HepG2 (cell line): ENCODE data around the gene ST6GALNAC6. TPM values are rescaled to one million over a fixed set of nuclear protein-coding genes. Genes with fewer than 3 reads are reported as not detected.

Experiments used
- BRD4 ChIP-seq: sonication (generic); formaldehyde crosslinking; IDR thresholded peaks from 2 replicates; pipeline ENCODE4 v1.4.0; 2020; ENCODE audit warnings: missing genetic modification reagents
- CERS6 ChIP-seq: sonication (generic); formaldehyde crosslinking; IDR thresholded peaks from 2 replicates; pipeline ENCODE4 v1.5.0; 2020; ENCODE audit warnings: missing genetic modification reagents
- GABPB1 ChIP-seq: IDR thresholded peaks from 2 replicates; pipeline ENCODE4 v1.6.1; 2016; ENCODE audit warnings: mild to moderate bottlenecking, missing genetic modification reagents, moderate library complexity, missing compliant biosample characterization
- JUND ChIP-seq: sonication (generic); formaldehyde crosslinking; IDR thresholded peaks from 2 replicates; pipeline ENCODE4 v1.8.0; 2022; ENCODE audit warnings: mild to moderate bottlenecking, missing genetic modification reagents
- MTERF4 ChIP-seq: sonication (generic); formaldehyde crosslinking; IDR thresholded peaks from 2 replicates; pipeline ENCODE4 v1.8.0; 2023; ENCODE audit warnings: mild to moderate bottlenecking, missing genetic modification reagents
- NCOA2 ChIP-seq: sonication (generic); formaldehyde crosslinking; IDR thresholded peaks from 2 replicates; pipeline ENCODE4 v1.8.0; 2022; ENCODE audit warnings: inconsistent platforms
- SP2 ChIP-seq: sonication (generic); formaldehyde crosslinking; IDR thresholded peaks from 2 replicates; pipeline ENCODE4 v1.5.1; 2020; ENCODE audit warnings: mild to moderate bottlenecking, missing genetic modification reagents
- YEATS4 ChIP-seq: sonication (generic); formaldehyde crosslinking; IDR thresholded peaks from 2 replicates; pipeline ENCODE4 v1.4.0; 2020; ENCODE audit warnings: missing genetic modification reagents, borderline replicate concordance
- ZBTB33 ChIP-seq: sonication (generic); formaldehyde crosslinking; IDR thresholded peaks from 2 replicates; pipeline ENCODE4 v1.4.0; 2020; ENCODE audit warnings: missing genetic modification reagents
- ZNF256 ChIP-seq: sonication (generic); formaldehyde crosslinking; conservative IDR thresholded peaks from 2 replicates; pipeline ENCODE4 v1.4.0; 2020; ENCODE audit warnings: missing genetic modification reagents
- ZNF275 ChIP-seq: sonication (generic); formaldehyde crosslinking; IDR thresholded peaks from 2 replicates; pipeline ENCODE4 v1.8.0; 2022; ENCODE audit warnings: missing genetic modification reagents, mild to moderate bottlenecking, inconsistent platforms, borderline replicate concordance
- ZNF34 ChIP-seq: sonication (generic); formaldehyde crosslinking; IDR thresholded peaks from 2 replicates; pipeline ENCODE4 v1.4.0; 2020; ENCODE audit warnings: mild to moderate bottlenecking, missing genetic modification reagents, borderline replicate concordance
- ZNF383 ChIP-seq: sonication (generic); formaldehyde crosslinking; IDR thresholded peaks from 2 replicates; pipeline ENCODE4 v1.4.0; 2020; ENCODE audit warnings: missing genetic modification reagents, mild to moderate bottlenecking, borderline replicate concordance
- ZNF639 ChIP-seq: conservative IDR thresholded peaks from 2 replicates; pipeline ENCODE4 v1.6.1; 2018; ENCODE audit warnings: missing genetic modification reagents
- ZNF710 ChIP-seq: sonication (generic); formaldehyde crosslinking; IDR thresholded peaks from 2 replicates; pipeline ENCODE4 v1.5.0; 2020; ENCODE audit warnings: mild to moderate bottlenecking, missing genetic modification reagents, borderline replicate concordance
- ZNF790 ChIP-seq: sonication (generic); formaldehyde crosslinking; IDR thresholded peaks from 2 replicates; pipeline ENCODE4 v1.8.0; 2022; ENCODE audit warnings: missing genetic modification reagents, mild to moderate bottlenecking, borderline replicate concordance
- ZNF839 ChIP-seq: sonication (generic); formaldehyde crosslinking; IDR thresholded peaks from 2 replicates; pipeline ENCODE4 v1.4.0; 2020; ENCODE audit warnings: missing genetic modification reagents, mild to moderate bottlenecking, borderline replicate concordance
- ZNF850 ChIP-seq: sonication (generic); formaldehyde crosslinking; conservative IDR thresholded peaks from 2 replicates; pipeline ENCODE4 v1.9.0; 2021; ENCODE audit warnings: mild to moderate bottlenecking, missing genetic modification reagents
- ZSCAN12 ChIP-seq: sonication (generic); formaldehyde crosslinking; IDR thresholded peaks from 2 replicates; pipeline ENCODE4 v1.9.0; 2021; ENCODE audit warnings: mild to moderate bottlenecking, missing genetic modification reagents
- ZSCAN21 ChIP-seq: sonication (generic); formaldehyde crosslinking; IDR thresholded peaks from 2 replicates; pipeline ENCODE4 v1.8.0; 2022; ENCODE audit warnings: mild to moderate bottlenecking, missing genetic modification reagents, moderate library complexity, borderline replicate concordance
- polyA plus RNA-seq, 8 experiments: library from polyadenylated mRNA; depleted of rRNA in 3 of 8; stranded (reverse) in 7 of 8; unstranded in 1 of 8; fragments of >200 nt; fragmentation: Illumina TruSeq in 4 of 8; extraction: Trizol in 4 of 8; gene quantifications; 2 replicates each; pipeline versions ENCODE4 v1.2.1 to v1.2.3, GENCODE V29; 2011 to 2016; ENCODE audit warnings: low read depth in 4 of 8, missing spikeins in 1 of 8, mixed read lengths in 1 of 8; ENCODE audit not compliant: insufficient read depth in 1 of 8
- total RNA-seq, 5 experiments: library from RNA; depleted of rRNA; stranded (reverse); fragments of >200 nt; fragmentation: Illumina TruSeq; extraction: Trizol; gene quantifications; 2 replicates each; pipeline ENCODE4 v1.2.3, GENCODE V29; 2016; ENCODE audit warnings: low read depth in 1 of 5

Gene ST6GALNAC6
- total and polyA plus RNA-seq, 2 of the 13 experiments (the other 11 are each of a cell fraction or from before 2014, with no cell fraction given), result 18.5 to 65.4 TPM

GRCh38 chr9:127937388-127938297 is 38.2 kb upstream of the ST6GALNAC6 start, which contains the start of gene DPM2 (continued):
- TF ChIP-seq ZNF383 (CRISPR knock-in tag), result no peak
- TF ChIP-seq ZSCAN12 (CRISPR knock-in tag), result no peak
- no peak for TF ChIP-seq JUND (CRISPR knock-in tag)
- peak; percentile 65; the same call in 1 of the 2 replicates for TF ChIP-seq MTERF4 (CRISPR knock-in tag)
- TF ChIP-seq ZBTB33, result no peak
- no peak for TF ChIP-seq ZNF34
- TF ChIP-seq CERS6 (CRISPR knock-in tag), result no peak
- no peak for TF ChIP-seq ZNF790 (CRISPR knock-in tag)
- TF ChIP-seq ZSCAN21 (CRISPR knock-in tag), result no peak
- TF ChIP-seq ZNF850 (CRISPR knock-in tag), result no peak
- 0 out of 2 replicates have a peak, but pooled peaks have one; percentile 22 for TF ChIP-seq ZNF256 (CRISPR knock-in tag)
- no peak for TF ChIP-seq ZNF275 (CRISPR knock-in tag)
- peak; percentile 99 for TF ChIP-seq GABPB1 (CRISPR knock-in tag)
- no peak for TF ChIP-seq ZNF839 (CRISPR knock-in tag)
- no peak for TF ChIP-seq ZNF639 (CRISPR knock-in tag)
- TF ChIP-seq YEATS4 (CRISPR knock-in tag), result peak; percentile 59; the same call in 1 of the 2 replicates
- TF ChIP-seq NCOA2 (CRISPR knock-in tag), result no peak
- no peak for TF ChIP-seq ZNF710
- TF ChIP-seq SP2 (CRISPR knock-in tag), result peak; percentile 59; the same call in 1 of the 2 replicates
- no peak for TF ChIP-seq BRD4
